Suprapubic skin (tissue), 4 donors: ENCODE measurements around the gene SLC1A7. TPM values are rescaled to one million over a fixed set of nuclear protein-coding genes. Genes with fewer than 3 reads are reported as not detected.

ENCODE experiments used
- DNase-seq, 2 donors: peaks; one replicate each; pipeline ENCODE4 v3.0.0-alpha.2; 2019; ENCODE audit warnings: low spot score in 2 of 2
- H3K27ac ChIP-seq: fragments of 200-600 bp; sonication (generic); one replicate; pipeline ENCODE4 v1.5.1; 2019
- H3K27me3 ChIP-seq: fragments of 200-600 bp; sonication (generic); one replicate; pipeline ENCODE4 v1.5.1; 2019
- H3K36me3 ChIP-seq: fragments of 200-600 bp; sonication (generic); one replicate; pipeline ENCODE4 v1.5.1; 2019
- H3K4me1 ChIP-seq: fragments of 200-600 bp; sonication (generic); one replicate; pipeline ENCODE4 v1.5.1; 2019
- H3K4me3 ChIP-seq: fragments of 200-600 bp; sonication (generic); one replicate; pipeline ENCODE4 v1.5.1; 2019; ENCODE audit warnings: mild to moderate bottlenecking
- H3K9me3 ChIP-seq: fragments of 200-600 bp; sonication (generic); one replicate; pipeline ENCODE4 v1.5.1; 2019
- CTCF ChIP-seq, 2 donors: fragments of 200-600 bp in 1 of 2; fragments of 450-650 bp in 1 of 2; sonication (generic) in 1 of 2; IDR thresholded peaks; one replicate each; pipeline ENCODE4 v1.5.1; 2016 to 2019; ENCODE audit warnings: antibody characterized with exemption in 2 of 2, mild to moderate bottlenecking in 1 of 2, moderate library complexity in 1 of 2
- EP300 ChIP-seq: sonication (generic); formaldehyde crosslinking; IDR thresholded peaks from one replicate; pipeline ENCODE4 v1.6.1; 2017; ENCODE audit warnings: antibody characterized with exemption
- POLR2A ChIP-seq, 2 donors: fragments of 450-650 bp; IDR thresholded peaks; one replicate each; pipeline ENCODE4 v1.6.1; 2017; ENCODE audit warnings: antibody characterized with exemption in 2 of 2, mild to moderate bottlenecking in 2 of 2, moderate library complexity in 2 of 2
- POLR2AphosphoS5 ChIP-seq, 3 donors: sonication (generic); formaldehyde crosslinking; IDR thresholded peaks; one replicate each; pipeline ENCODE4 v1.6.1; 2017; ENCODE audit warnings: antibody characterized with exemption in 3 of 3
- WGBS: methylation state at CpG from one replicate; pipeline ENCODE4 v1.1.5; 2018; 5-methylcytosine and 5-hydroxymethylcytosine counted together
- total RNA-seq, 4 donors: library from RNA; depleted of rRNA; stranded (reverse); fragments of >200 nt; gene quantifications; one replicate each; pipeline ENCODE4 v1.1.0, GENCODE V29; 2016

SLC1A7 gene
- total RNA-seq, 4 donors from 2014 or later, result not detected

GRCh38 chr1:53127546-53127945 lies 14.9 kb downstream of the SLC1A7 start:
- H3K36me3 ChIP-seq, result no peaks in the 10 kb centered on the region
- no peaks in the 10 kb centered on the region for H3K27me3 ChIP-seq
- WGBS, result 90% methylated on average over 5 of the region's 5 CpGs
- H3K4me1 ChIP-seq, result peaks cover 22% of the 10 kb centered on the region
- TF ChIP-seq CTCF (IDR thresholded peaks at IDR 0.05) (no peak), EP300 (no peak), POLR2A (IDR thresholded peaks at IDR 0.05) (no peak), POLR2AphosphoS5 (IDR thresholded peaks at IDR 0.05) (no peak)
- H3K4me3 ChIP-seq, result no peak overlapping the region
- DNase-seq, result peak; percentile 49 to 52
- H3K27ac ChIP-seq, result no peak overlapping the region
- no peaks in the 10 kb centered on the region for H3K9me3 ChIP-seq

- Histone ChIP-seq H3K36me3 (no peaks in the 10 kb centered on the region), H3K4me3 (no peak overlapping the region), H3K27ac (peak overlapping the region; percentile 2), H3K4me1 (peaks cover 32% of the 10 kb centered on the region), H3K9me3 (no peaks in the 10 kb centered on the region), H3K27me3 (no peaks in the 10 kb centered on the region)
- 67% methylated on average over 1 of the region's 1 CpG for WGBS
- no peak for TF ChIP-seq POLR2AphosphoS5 (IDR thresholded peaks at IDR 0.05)
- no peak for TF ChIP-seq EP300
- no peak for TF ChIP-seq CTCF (IDR thresholded peaks at IDR 0.05)
- TF ChIP-seq POLR2A (IDR thresholded peaks at IDR 0.05), result no peak
- peak; percentile 29 to 34 for DNase-seq
Observed at GRCh38 chr1:53126495-53126894, 15.9 kb downstream of the SLC1A7 start.

- Histone ChIP-seq H3K27ac (peak overlapping the region; percentile 2), H3K36me3 (no peaks in the 10 kb centered on the region), H3K4me3 (no peak overlapping the region), H3K9me3 (no peaks in the 10 kb centered on the region), H3K4me1 (peaks cover 34% of the 10 kb centered on the region), H3K27me3 (no peaks in the 10 kb centered on the region)
- DNase-seq, result no peak
- TF ChIP-seq EP300, result no peak
- no peak for TF ChIP-seq POLR2AphosphoS5 (IDR thresholded peaks at IDR 0.05)
- TF ChIP-seq POLR2A (IDR thresholded peaks at IDR 0.05), result no peak
- TF ChIP-seq CTCF (IDR thresholded peaks at IDR 0.05), result no peak
- 68% methylated on average over 9 of the region's 10 CpGs for WGBS
Observed at GRCh38 chr1:53125623-53126360, 16.6 kb downstream of the SLC1A7 start.

GRCh38 chr1:53125122-53125521 lies 17.3 kb downstream of the SLC1A7 start:
- Histone ChIP-seq H3K4me1 (peaks cover 34% of the 10 kb centered on the region), H3K9me3 (no peaks in the 10 kb centered on the region), H3K4me3 (no peak overlapping the region), H3K27ac (no peak overlapping the region), H3K36me3 (no peaks in the 10 kb centered on the region), H3K27me3 (no peaks in the 10 kb centered on the region)
- no peak for DNase-seq
- no peak for TF ChIP-seq POLR2A (IDR thresholded peaks at IDR 0.05)
- no peak for TF ChIP-seq POLR2AphosphoS5 (IDR thresholded peaks at IDR 0.05)
- TF ChIP-seq CTCF (IDR thresholded peaks at IDR 0.05), result no peak
- WGBS, result 65% methylated on average over 6 of the region's 6 CpGs

- DNase-seq, result peak; percentile 86 to 88
- TF ChIP-seq CTCF (IDR thresholded peaks at IDR 0.05) (no peak), EP300 (no peak), POLR2AphosphoS5 (IDR thresholded peaks at IDR 0.05) (no peak), POLR2A (IDR thresholded peaks at IDR 0.05) (no peak)
- no peaks in the 10 kb centered on the region for H3K27me3 ChIP-seq
- no peaks in the 10 kb centered on the region for H3K36me3 ChIP-seq
- H3K27ac ChIP-seq, result peak overlapping the region; percentile 61
- H3K4me3 ChIP-seq, result no peak overlapping the region
- no peaks in the 10 kb centered on the region for H3K9me3 ChIP-seq
- H3K4me1 ChIP-seq, result peaks cover 34% of the 10 kb centered on the region
- 52% methylated on average over 13 of the region's 19 CpGs for WGBS
Observed at GRCh38 chr1:53123453-53124140, 18.8 kb downstream of the SLC1A7 start.
